Endothelial cell of umbilical vein (primary cell): ENCODE results near the gene BMPR1B. TPM values are rescaled to one million over a fixed set of nuclear protein-coding genes. Genes with fewer than 3 reads are reported as not detected.

ENCODE experiments used
- BruUV-seq: library from RNA; stranded (reverse); fragments of 400-500 nt; replicated peaks from 2 replicates; lab custom pipeline; 2021; lab: Mats Ljungman, UMichigan
- CTCF ChIA-PET: fragments of 300-600, 350-600 bp; sonication (Branson Sonifier 250); formaldehyde crosslinking; loops from one replicate; lab custom pipeline; 2021; ENCODE audit warnings: antibody characterized with exemption, inconsistent platforms; lab: Charles Lee
- POLR2A ChIA-PET: fragments of 300-600, 350-600 bp; sonication (Branson Sonifier 250); formaldehyde crosslinking; loops from one replicate; lab custom pipeline; 2021; ENCODE audit warnings: antibody characterized with exemption, inconsistent platforms; lab: Charles Lee
- DNase-seq: peaks from one replicate; pipeline ENCODE4 v3.0.0-alpha.2; 2011; ENCODE audit warnings: low read depth, low spot score
- FAIRE-seq: peaks from 2 replicates; lab custom pipeline; 2011; peaks lifted over from hg19 to GRCh38; lab: Jason Lieb, UNC
- H2AFZ ChIP-seq: 2 replicates; pipeline ENCODE4 v1.6.0; 2012; ENCODE audit warnings: low read depth, low read length, control low read depth, inconsistent platforms
- H3K27ac ChIP-seq: 2 replicates; pipeline ENCODE4 v1.5.1; 2011; ENCODE audit warnings: low read depth, mild to moderate bottlenecking, control low read depth, low read length, moderate library complexity; ENCODE audit not compliant: insufficient read depth
- H3K27me3 ChIP-seq, 2 experiments: 2 replicates each; pipeline versions ENCODE4 v1.6.0 to v1.6.1; 2011; ENCODE audit warnings: low read length in 2 of 2, mixed read lengths in 1 of 2; ENCODE audit not compliant: control insufficient read depth in 2 of 2, insufficient read depth in 2 of 2
- H3K36me3 ChIP-seq, 2 experiments: 2 replicates in 1 of 2; 3 replicates in 1 of 2; pipeline ENCODE4 v1.5.1; 2011; ENCODE audit warnings: low read length in 2 of 2, mild to moderate bottlenecking in 1 of 2, moderate library complexity in 1 of 2; ENCODE audit not compliant: control insufficient read depth in 2 of 2, insufficient read depth in 2 of 2; ENCODE audit errors: extremely low read depth in 1 of 2
- H3K4me1 ChIP-seq: 3 replicates; pipeline ENCODE4 v1.5.1; 2011; ENCODE audit warnings: mild to moderate bottlenecking, low read length; ENCODE audit not compliant: control insufficient read depth, insufficient read depth; ENCODE audit errors: extremely low read depth
- H3K4me2 ChIP-seq: 2 replicates; pipeline ENCODE4 v1.6.1; 2011; ENCODE audit warnings: low read length, control low read depth, mixed read lengths; ENCODE audit not compliant: insufficient read depth
- H3K4me3 ChIP-seq, 3 experiments: fragments of 200-600 bp in 1 of 3; sonication (generic), shearing (Covaris generic) in 1 of 3; replicated peaks in 1 of 3; 2 replicates each; pipeline ENCODE4 v1.5.1; 2011 to 2016; ENCODE audit warnings: control low read depth in 3 of 3, low read length in 3 of 3, mild to moderate bottlenecking in 2 of 3, inconsistent platforms in 1 of 3, low read depth in 1 of 3, moderate library complexity in 1 of 3; ENCODE audit not compliant: insufficient read depth in 1 of 3
- H3K79me2 ChIP-seq: 2 replicates; pipeline ENCODE4 v1.6.0; 2012; ENCODE audit warnings: low read length, inconsistent platforms; ENCODE audit not compliant: control insufficient read depth, insufficient read depth
- H3K9ac ChIP-seq: replicated peaks from 2 replicates; pipeline ENCODE3; 2011; ENCODE audit warnings: low read length, control low read depth; ENCODE audit not compliant: insufficient read depth; ENCODE audit errors: extremely low read depth
- H3K9me1 ChIP-seq: replicated peaks from 3 replicates; pipeline ENCODE4 v1.6.0; 2011; ENCODE audit warnings: mild to moderate bottlenecking, low read length; ENCODE audit not compliant: control insufficient read depth, insufficient read depth; ENCODE audit errors: extremely low read depth
- H3K9me3 ChIP-seq: replicated peaks from 2 replicates; pipeline ENCODE4 v1.5.1; 2012; ENCODE audit warnings: low read length, inconsistent platforms; ENCODE audit not compliant: control insufficient read depth, insufficient read depth
- H4K20me1 ChIP-seq: replicated peaks from 2 replicates; pipeline ENCODE3; 2011; ENCODE audit warnings: mild to moderate bottlenecking, low read length; ENCODE audit not compliant: control insufficient read depth, insufficient read depth; ENCODE audit errors: extremely low read depth
- FOS ChIP-seq: IDR thresholded peaks from 2 replicates; pipeline ENCODE4 v1.6.1; 2011; ENCODE audit warnings: mild to moderate bottlenecking, low read length, moderate library complexity, borderline replicate concordance; ENCODE audit not compliant: insufficient read depth
- JUN ChIP-seq: IDR thresholded peaks from 2 replicates; pipeline ENCODE4 v1.6.1; 2011; ENCODE audit warnings: borderline replicate concordance, low read depth; ENCODE audit not compliant: insufficient read length, insufficient read depth
- MYC ChIP-seq: IDR thresholded peaks from one replicate; pipeline ENCODE4 v1.6.1; 2011; ENCODE audit warnings: mild to moderate bottlenecking, low read depth, low read length
- POLR2A ChIP-seq: IDR thresholded peaks from 2 replicates; pipeline ENCODE4 v1.6.1; 2012; ENCODE audit warnings: low read depth, mild to moderate bottlenecking, control low read depth, low read length
- POLR2AphosphoS5 ChIP-seq: IDR thresholded peaks from 2 replicates; pipeline ENCODE4 v1.6.1; 2012; ENCODE audit warnings: low read depth, mild to moderate bottlenecking, control low read depth, low read length, moderate library complexity; ENCODE audit not compliant: insufficient read depth
- dilution Hi-C: fragments of 300-500 bp; cut with MboI; formaldehyde crosslinking; loops from one replicate; pipeline ENCODE4 v1.15.0; 2019; ENCODE audit warnings: low sequenced_read_pairs; ENCODE audit not compliant: extremely low pct_ligation_motif_present
- intact Hi-C: fragments of 100-400 bp; cut with micrococcal nuclease; formaldehyde crosslinking; loops from one replicate; pipeline ENCODE4 v1.10.0; 2022
- polyA plus RNA-seq, 4 experiments: library from polyadenylated mRNA; depleted of rRNA in 3 of 4; stranded (reverse) in 3 of 4; unstranded in 1 of 4; fragments of >200 nt; gene quantifications; 2 replicates each; pipeline versions ENCODE4 v1.2.1 to v1.2.3, GENCODE V29; 2011 to 2012; ENCODE audit warnings: missing spikeins in 1 of 4
- total RNA-seq: library from RNA; stranded (reverse); gene quantifications from 2 replicates; pipeline ENCODE4 v1.2.3, GENCODE V29; 2021
- TF ChIP-seq, protein P1 (sequence below), 2 donors: IDR thresholded peaks; 1 replicate in 1 of 2; 2 replicates in 1 of 2; pipeline ENCODE4 v1.5.1; 2011; ENCODE audit warnings: low read length in 2 of 2, mild to moderate bottlenecking in 2 of 2, moderate library complexity in 2 of 2, control low read depth in 1 of 2, inconsistent platforms in 1 of 2, low read depth in 1 of 2; ENCODE audit not compliant: insufficient read depth in 1 of 2; ENCODE audit errors: extremely low read depth in 1 of 2
- TF ChIP-seq, protein P2 (sequence below): IDR thresholded peaks from 2 replicates; pipeline ENCODE4 v1.6.1; 2011; ENCODE audit not compliant: insufficient read depth, insufficient read length

The BMPR1B gene
- total and polyA plus RNA-seq, 2 donors (not counting 3 experiments of a cell fraction or from before 2014, with no cell fraction given) = 0.28 to 2.1 TPM

DNA sequence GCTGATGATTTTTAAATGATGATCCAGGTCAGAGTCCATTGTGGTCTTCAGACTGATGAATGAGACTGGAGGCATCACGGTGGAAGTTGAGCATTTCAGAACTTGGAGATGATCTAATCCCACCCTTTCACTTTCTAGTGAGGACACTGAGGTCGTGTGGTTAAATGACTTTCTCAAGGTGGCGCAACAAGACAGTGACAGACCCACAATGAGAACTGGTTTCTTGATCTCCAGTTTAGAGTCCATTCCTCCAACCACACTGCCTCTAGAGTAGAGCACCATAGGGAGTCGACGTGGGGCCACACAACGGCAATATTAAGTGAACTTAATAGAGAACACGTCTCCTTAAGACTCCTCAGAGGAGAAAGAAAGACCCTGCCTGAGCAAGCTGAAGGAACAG, 410.1 kb downstream of the BMPR1B start:
- BruUV-seq = no TSS peak
- DNase-seq (no peak), FAIRE-seq (no peak)
- no peak overlapping the region for H3K4me2 ChIP-seq
- POLR2A ChIA-PET = no interaction called here
- intact Hi-C loops = loop anchor here (2.0 to 10.0 kb wide), 6 partner anchors 195 to 867 kb away; partner anchors contain the start of gene UNC5C
- dilution Hi-C loops = no loop called here
- H3K9me1 ChIP-seq = no peaks in the 10 kb centered on the region
- H3K27me3 ChIP-seq = no peaks in the 10 kb centered on the region
- no peak overlapping the region for H2AFZ ChIP-seq
- H3K9me3 ChIP-seq = no peaks in the 10 kb centered on the region
- no peaks in the 10 kb centered on the region for H3K4me1 ChIP-seq
- H4K20me1 ChIP-seq = no peaks in the 10 kb centered on the region
- no peak overlapping the region for H3K9ac ChIP-seq
- H3K27ac ChIP-seq = no peak overlapping the region
- CTCF ChIA-PET = interaction anchor here (0.9 to 2.0 kb wide), 8 partner anchors 12 to 1985 kb away, joined by 3 to 13 read pairs (median 6); no protein-coding TSS in a partner anchor
- H3K79me2 ChIP-seq = no peaks in the 10 kb centered on the region
- H3K4me3 ChIP-seq = no peak overlapping the region
- H3K36me3 ChIP-seq = no peaks in the 10 kb centered on the region
- TF ChIP-seq FOS (no peak), POLR2A (no peak), POLR2AphosphoS5 (no peak), JUN (no peak)
- TF ChIP-seq, protein P1, sequence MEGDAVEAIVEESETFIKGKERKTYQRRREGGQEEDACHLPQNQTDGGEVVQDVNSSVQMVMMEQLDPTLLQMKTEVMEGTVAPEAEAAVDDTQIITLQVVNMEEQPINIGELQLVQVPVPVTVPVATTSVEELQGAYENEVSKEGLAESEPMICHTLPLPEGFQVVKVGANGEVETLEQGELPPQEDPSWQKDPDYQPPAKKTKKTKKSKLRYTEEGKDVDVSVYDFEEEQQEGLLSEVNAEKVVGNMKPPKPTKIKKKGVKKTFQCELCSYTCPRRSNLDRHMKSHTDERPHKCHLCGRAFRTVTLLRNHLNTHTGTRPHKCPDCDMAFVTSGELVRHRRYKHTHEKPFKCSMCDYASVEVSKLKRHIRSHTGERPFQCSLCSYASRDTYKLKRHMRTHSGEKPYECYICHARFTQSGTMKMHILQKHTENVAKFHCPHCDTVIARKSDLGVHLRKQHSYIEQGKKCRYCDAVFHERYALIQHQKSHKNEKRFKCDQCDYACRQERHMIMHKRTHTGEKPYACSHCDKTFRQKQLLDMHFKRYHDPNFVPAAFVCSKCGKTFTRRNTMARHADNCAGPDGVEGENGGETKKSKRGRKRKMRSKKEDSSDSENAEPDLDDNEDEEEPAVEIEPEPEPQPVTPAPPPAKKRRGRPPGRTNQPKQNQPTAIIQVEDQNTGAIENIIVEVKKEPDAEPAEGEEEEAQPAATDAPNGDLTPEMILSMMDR (IDR thresholded peaks at IDR 0.05; ENCODE audit: extremely low read depth in 1 of 2, insufficient read depth in 1 of 2, low read depth in 1 of 2, low read length in 2 of 2) = no peak

DNA sequence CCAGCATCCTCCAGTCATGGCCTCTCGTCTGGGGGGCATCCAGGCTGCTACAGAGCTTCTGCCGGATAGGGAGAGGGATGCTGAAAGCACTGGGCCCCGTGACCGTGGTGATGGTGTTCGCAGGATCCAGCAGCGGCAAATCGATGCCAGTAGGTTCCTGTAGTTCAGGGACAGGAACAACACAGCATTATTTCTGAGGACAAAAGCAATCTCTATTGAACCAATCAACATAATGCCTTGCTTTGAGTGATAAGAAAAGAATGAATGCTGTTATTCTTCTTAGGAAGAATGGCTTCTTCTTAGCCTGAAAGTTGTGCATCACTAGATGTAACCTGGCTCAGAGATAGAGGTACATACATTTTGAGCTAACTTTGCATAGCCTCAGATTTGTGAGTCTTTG, 412.4 kb downstream of the BMPR1B start:
- Histone ChIP-seq H3K9me1 (no peaks in the 10 kb centered on the region), H3K36me3 (no peaks in the 10 kb centered on the region), H3K4me1 (no peaks in the 10 kb centered on the region), H3K4me3 (no peak overlapping the region), H3K9me3 (no peaks in the 10 kb centered on the region), H3K79me2 (no peaks in the 10 kb centered on the region), H3K4me2 (no peak overlapping the region), H3K9ac (no peak overlapping the region), H3K27me3 (no peaks in the 10 kb centered on the region), H2AFZ (no peak overlapping the region), H4K20me1 (no peaks in the 10 kb centered on the region), H3K27ac (no peak overlapping the region)
- intact Hi-C loops (no loop called here), dilution Hi-C loops (no loop called here)
- no TSS peak for BruUV-seq
- TF ChIP-seq, protein P2, sequence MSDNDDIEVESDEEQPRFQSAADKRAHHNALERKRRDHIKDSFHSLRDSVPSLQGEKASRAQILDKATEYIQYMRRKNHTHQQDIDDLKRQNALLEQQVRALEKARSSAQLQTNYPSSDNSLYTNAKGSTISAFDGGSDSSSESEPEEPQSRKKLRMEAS = no peak
- TF ChIP-seq MYC (no peak), POLR2AphosphoS5 (no peak)
- TF ChIP-seq, protein P1 (IDR thresholded peaks at IDR 0.05; ENCODE audit: extremely low read depth in 1 of 2, insufficient read depth in 1 of 2, low read depth in 1 of 2, low read length in 2 of 2) = no peak
- CTCF ChIA-PET = interaction anchor here (1.2 to 1.4 kb wide), 3 partner anchors 10 to 1178 kb away, joined by 3 to 8 read pairs (median 4); no protein-coding TSS in a partner anchor
- POLR2A ChIA-PET = no interaction called here
- DNase-seq = no peak
- FAIRE-seq = no peak
